K562 (cell line): ENCODE measurements around the gene SYNPO. TPM values are rescaled to one million over a fixed set of nuclear protein-coding genes. Genes with fewer than 3 reads are reported as not detected.
A peak's percentile ranks its signal among the peaks of the same experiment; 100 is the strongest.

Experiments
- ATAC-seq: fragments of 200-7000 bp; cut with Tn5 transposase; 3 replicates; pipeline ENCODE4 v1.9.1; 2020; ENCODE audit warnings: moderate library complexity
- BruUV-seq: library from RNA; stranded (reverse); fragments of 400-500 nt; replicated peaks from 2 replicates; lab custom pipeline; 2021; lab: Mats Ljungman, UMichigan
- CTCF ChIA-PET: fragments of 300-600 bp; formaldehyde crosslinking; extraction: SDS; loops from one replicate; lab custom pipeline; 2021; ENCODE audit warnings: low intra/inter-chr PET ratio; lab: Yijun Ruan, JAX
- POLR2A ChIA-PET: fragments of 300-600, 350-650 bp; sonication (Branson Sonifier 250); formaldehyde crosslinking; extraction: SDS; loops from one replicate; lab custom pipeline; 2021; ENCODE audit warnings: antibody characterized with exemption, inconsistent platforms; lab: Yijun Ruan, JAX
- DNase-seq, 4 experiments: peaks; one replicate each; pipeline versions ENCODE4 v3.0.0 to v3.0.0-alpha.2; 2011 to 2018; ENCODE audit warnings: low spot score in 3 of 4, mixed read lengths in 3 of 4; ENCODE audit errors: extremely low read depth in 1 of 4
- FAIRE-seq: peaks from 2 replicates; lab custom pipeline; 2011; peaks lifted over from hg19 to GRCh38; lab: Jason Lieb, UNC
- H2AFZ ChIP-seq: 2 replicates; pipeline ENCODE4 v1.6.0; 2011; ENCODE audit warnings: low read depth, low read length, control low read depth, inconsistent platforms
- H3K27ac ChIP-seq: fragments of 200-600 bp; 3 replicates; pipeline ENCODE4 v1.8.0; 2011; ENCODE audit warnings: low read depth, mild to moderate bottlenecking, control low read depth, inconsistent platforms, low read length, moderate library complexity, mixed read lengths; ENCODE audit errors: extremely low read depth
- H3K27me3 ChIP-seq, 2 experiments: fragments of 300-600 bp in 1 of 2; 2 replicates in 1 of 2; 3 replicates in 1 of 2; pipeline versions ENCODE4 v1.6.0 to v1.8.0; 2011; ENCODE audit warnings: inconsistent platforms in 2 of 2, low read length in 2 of 2, mild to moderate bottlenecking in 1 of 2, mixed read lengths in 1 of 2, moderate library complexity in 1 of 2; ENCODE audit not compliant: control insufficient read depth in 2 of 2, insufficient read depth in 2 of 2
- H3K36me3 ChIP-seq: fragments of 300-600 bp; 3 replicates; pipeline ENCODE4 v1.8.0; 2011; ENCODE audit warnings: mild to moderate bottlenecking, low read length, inconsistent platforms; ENCODE audit not compliant: control insufficient read depth, insufficient read depth
- H3K4me1 ChIP-seq, 2 experiments: fragments of 200-600 bp in 1 of 2; replicated peaks in 1 of 2; 2 replicates in 1 of 2; 3 replicates in 1 of 2; pipeline versions ENCODE4 v1.5.1 to v1.8.0; 2011; ENCODE audit warnings: inconsistent platforms in 2 of 2, low read length in 2 of 2, mild to moderate bottlenecking in 1 of 2, mixed read lengths in 1 of 2, moderate library complexity in 1 of 2; ENCODE audit not compliant: control insufficient read depth in 2 of 2, insufficient read depth in 2 of 2
- H3K4me2 ChIP-seq: 2 replicates; pipeline ENCODE4 v1.6.1; 2011; ENCODE audit warnings: low read length, control low read depth, inconsistent platforms, mixed read lengths; ENCODE audit not compliant: insufficient read depth
- H3K4me3 ChIP-seq: fragments of 200-600 bp; sonication (generic), shearing (Covaris generic); 2 replicates; pipeline ENCODE4 v1.5.1; 2016; ENCODE audit warnings: control low read depth, inconsistent platforms
- H3K79me2 ChIP-seq: fragments of 200-600 bp; 3 replicates; pipeline ENCODE4 v1.8.0; 2011; ENCODE audit warnings: low read length, inconsistent platforms; ENCODE audit not compliant: control insufficient read depth, insufficient read depth
- H3K9ac ChIP-seq, 2 experiments: 2 replicates each; pipeline versions ENCODE4 v1.6.0 to v1.6.1; 2011; ENCODE audit warnings: low read depth in 2 of 2, low read length in 2 of 2, control low read depth in 1 of 2, inconsistent platforms in 1 of 2, mild to moderate bottlenecking in 1 of 2, mixed read lengths in 1 of 2; ENCODE audit not compliant: insufficient read depth in 1 of 2
- H3K9me1 ChIP-seq: one replicate; pipeline ENCODE4 v1.6.0; 2011; ENCODE audit warnings: inconsistent platforms, mild to moderate bottlenecking, low read length, moderate library complexity; ENCODE audit not compliant: control insufficient read depth, insufficient read depth
- H3K9me3 ChIP-seq: replicated peaks from 2 replicates; pipeline ENCODE4 v1.5.1; 2011; ENCODE audit warnings: low read depth, low read length, inconsistent platforms; ENCODE audit not compliant: control insufficient read depth, insufficient read depth
- H4K20me1 ChIP-seq: replicated peaks from 2 replicates; pipeline ENCODE4 v1.6.1; 2011; ENCODE audit warnings: low read length, inconsistent platforms, mixed read lengths; ENCODE audit not compliant: control insufficient read depth, insufficient read depth
- CBFA2T2 ChIP-seq: fragments of 450-650 bp; conservative IDR thresholded peaks from 2 replicates; pipeline ENCODE4 v1.6.1; 2017; ENCODE audit warnings: mild to moderate bottlenecking
- ETV5 ChIP-seq: sonication (generic); formaldehyde crosslinking; IDR thresholded peaks from 2 replicates; pipeline ENCODE4 v1.4.0; 2020; ENCODE audit warnings: low read depth, mild to moderate bottlenecking, missing genetic modification reagents
- FOXA3 ChIP-seq, 2 experiments: fragments of 450-650 bp in 1 of 2; sonication (generic) in 1 of 2; formaldehyde crosslinking; IDR thresholded peaks in 1 of 2; conservative IDR thresholded peaks in 1 of 2; 2 replicates each; pipeline versions ENCODE4 v1.4.0 to v1.8.0; 2020 to 2022; ENCODE audit warnings: mild to moderate bottlenecking in 2 of 2, missing genetic modification reagents in 1 of 2
- GATAD2A ChIP-seq: fragments of 450-650 bp; IDR thresholded peaks from 2 replicates; pipeline ENCODE4 v1.6.1; 2017
- IFI16 ChIP-seq: fragments of 250-450 bp; sonication (Bioruptor Pico); IDR thresholded peaks from 2 replicates; pipeline ENCODE4 v2.1.2; 2022; ENCODE audit warnings: mild to moderate bottlenecking, inconsistent platforms
- RBM22 ChIP-seq: fragments of 200-400 bp; formaldehyde crosslinking; IDR thresholded peaks from 2 replicates; pipeline ENCODE4 v1.6.1; 2018; ENCODE audit warnings: low read length, low read depth; ENCODE audit not compliant: poor library complexity, severe bottlenecking
- SIN3A ChIP-seq, 2 experiments: fragments of 150-350 bp in 1 of 2; IDR thresholded peaks; 2 replicates each; pipeline ENCODE4 v1.6.1; 2011 to 2016; ENCODE audit warnings: borderline replicate concordance in 2 of 2, low read depth in 2 of 2, low read length in 2 of 2, mild to moderate bottlenecking in 2 of 2, moderate library complexity in 2 of 2; ENCODE audit not compliant: control insufficient read depth in 1 of 2
- XRCC4 ChIP-seq: IDR thresholded peaks from one replicate; pipeline ENCODE4 v1.6.1; 2011; ENCODE audit not compliant: insufficient read depth, insufficient read length; ENCODE audit errors: extremely low read depth
- ZNF316 ChIP-seq: fragments of 450-650 bp; IDR thresholded peaks from 2 replicates; pipeline ENCODE4 v1.6.1; 2016
- ZNF384 ChIP-seq: IDR thresholded peaks from 2 replicates; pipeline ENCODE4 v1.6.1; 2012; ENCODE audit warnings: low read depth, low read length, improper control_type of control experiment
- ZNF717 ChIP-seq: fragments of 250-450 bp; sonication (Bioruptor Pico); IDR thresholded peaks from 2 replicates; pipeline ENCODE4 v1.5.0; 2021
- ZNF75A ChIP-seq: fragments of 450-650 bp; formaldehyde crosslinking; IDR thresholded peaks from 2 replicates; pipeline ENCODE4 v1.4.0; 2020; ENCODE audit warnings: mild to moderate bottlenecking
- WGBS: fragments of 100-300 bp; shearing (Covaris generic); methylation state at CpG from one replicate; pipeline ENCODE4 v1.1.6; 2016; ENCODE audit warnings: low coverage, mixed read lengths; ENCODE audit not compliant: insufficient coverage; ENCODE audit errors: missing lambda C conversion rate; 5-methylcytosine and 5-hydroxymethylcytosine counted together
- in situ Hi-C: fragments of 300-500 bp; cut with MboI; formaldehyde crosslinking; loops from 4 replicates; pipeline ENCODE4 v1.15.0; 2018; ENCODE audit warnings: inconsistent platforms, mixed read lengths
- intact Hi-C: fragments of 100-400 bp; cut with micrococcal nuclease; formaldehyde crosslinking; loops from 2 replicates; pipeline ENCODE4 v1.14.2; 2022
- polyA plus RNA-seq, 8 experiments: library from polyadenylated mRNA; depleted of rRNA in 4 of 8; stranded (reverse) in 5 of 8; unstranded in 3 of 8; fragments of >200 nt; fragmentation: Nextera tagmentation in 2 of 8; fragmentation: Illumina TruSeq in 1 of 8; extraction: Ambion mirVana in 2 of 8; extraction: Trizol in 1 of 8; gene quantifications; 2 replicates each; pipeline versions ENCODE4 v1.2.1 to v1.2.3, GENCODE V29; 2011 to 2014; ENCODE audit warnings: inconsistent platforms in 1 of 8, missing spikeins in 1 of 8
- total RNA-seq, 7 experiments: library from RNA; depleted of rRNA in 6 of 7; stranded (reverse); fragments of >200 nt in 6 of 7; fragmentation: Illumina TruSeq in 2 of 7; extraction: Trizol in 2 of 7; gene quantifications; 2 replicates each; pipeline versions ENCODE4 v1.2.1 to v1.2.3, GENCODE V29; 2011 to 2021; ENCODE audit warnings: low replicate concordance in 1 of 7
- TF ChIP-seq, protein P1 (sequence below): fragments of 450-650 bp; IDR thresholded peaks from 2 replicates; pipeline ENCODE4 v1.6.1; 2016; ENCODE audit warnings: borderline replicate concordance
- TF ChIP-seq, protein P2 (sequence below): IDR thresholded peaks from 2 replicates; pipeline ENCODE4 v1.6.1; 2014; ENCODE audit warnings: antibody characterized with exemption
- TF ChIP-seq, protein P3 (sequence below): fragments of 150-350 bp; conservative IDR thresholded peaks from 2 replicates; pipeline ENCODE4 v1.6.1; 2014; ENCODE audit warnings: low read length

SYNPO gene
- total and polyA plus RNA-seq, 9 of the 15 experiments (the other 6 are each of a cell fraction or from before 2014, with no cell fraction given): 0.01 to 0.31 (median 0.03) TPM; not detected in 4

DNA sequence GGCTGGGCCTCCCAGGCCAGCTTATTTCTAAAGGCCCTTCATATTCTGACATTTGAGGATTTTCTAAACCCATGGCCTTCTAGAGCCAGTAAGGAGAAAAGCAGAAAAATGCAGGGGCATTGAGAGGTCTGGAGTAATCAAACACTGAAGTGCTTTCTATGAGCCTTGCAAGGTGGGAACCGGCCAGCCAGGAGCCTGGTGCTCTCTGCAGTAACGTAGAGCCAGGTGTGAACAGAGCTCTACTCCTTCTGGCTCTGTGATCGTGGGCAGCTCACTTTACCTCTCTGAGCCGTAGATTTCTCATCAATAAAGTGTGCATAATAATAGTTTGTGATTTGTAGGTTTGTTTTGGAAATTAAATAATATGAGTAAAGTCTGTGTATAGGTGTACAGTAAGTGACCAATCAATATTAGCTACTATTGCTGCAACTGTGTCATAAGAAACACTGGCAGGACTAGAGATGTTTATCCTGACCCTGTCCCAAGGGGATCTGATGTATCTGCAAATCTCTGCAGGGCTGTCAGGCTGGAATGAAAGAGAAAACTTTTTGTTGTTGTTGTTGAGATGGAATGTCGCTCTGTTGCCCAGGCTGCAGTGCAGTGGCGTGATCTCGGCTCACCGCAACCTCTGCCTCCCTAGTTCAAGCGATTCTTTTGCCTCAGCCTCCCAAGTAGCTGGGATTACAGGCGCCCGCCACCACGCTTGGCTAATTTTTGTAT, 2.7 kb downstream of the SYNPO start (continued):
- no peak for TF ChIP-seq SIN3A (IDR thresholded peaks at IDR 0.05; ENCODE audit: borderline replicate concordance in 2 of 2, control insufficient read depth in 1 of 2, low read depth in 2 of 2, low read length in 2 of 2)
- no peak for TF ChIP-seq ZNF717

DNA sequence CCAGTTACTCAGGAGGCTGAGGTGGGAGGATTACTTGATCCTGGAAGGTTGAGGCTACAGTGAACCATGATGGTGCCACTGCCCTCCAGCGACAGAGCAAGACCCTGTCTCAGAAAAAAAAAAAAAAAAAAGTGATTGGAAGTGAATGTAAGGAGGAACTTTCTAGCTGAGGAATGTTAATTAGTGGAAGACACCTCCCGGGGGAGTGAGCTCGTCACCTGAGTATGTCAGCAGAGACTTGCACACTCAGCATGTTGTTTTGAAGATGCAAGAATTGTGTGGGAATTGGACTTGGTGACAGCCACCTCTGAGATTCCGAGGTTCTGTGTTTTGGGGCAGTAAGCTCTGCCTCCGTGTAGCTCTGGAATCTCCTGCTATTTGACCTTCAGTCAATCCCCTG, 3.6 kb downstream of the SYNPO start:
- no peak for FAIRE-seq
- Histone ChIP-seq H3K27me3 (peaks cover 19 to 50% of the 10 kb centered on the region in 2 experiments; a peak in 4 of 5 replicates), H3K4me2 (no peak overlapping the region), H4K20me1 (peaks cover 16% of the 10 kb centered on the region), H3K27ac (no peak overlapping the region), H3K9me3 (no peaks in the 10 kb centered on the region), H3K4me3 (no peak overlapping the region), H3K79me2 (no peaks in the 10 kb centered on the region), H3K4me1 (peaks cover 18 to 21% of the 10 kb centered on the region in 2 experiments), H2AFZ (no peak overlapping the region), H3K9me1 (no peaks in the 10 kb centered on the region), H3K9ac (no peak overlapping the region), H3K36me3 (no peaks in the 10 kb centered on the region)
- CTCF ChIA-PET: no interaction called here
- WGBS: 2% methylated on average over 5 of the region's 5 CpGs
- no peak for DNase-seq
- POLR2A ChIA-PET: interaction anchor here (0.6 to 1.3 kb wide), 5 partner anchors 15 to 234 kb away, joined by 3 to 4 read pairs (median 3); no protein-coding TSS in a partner anchor
- no TSS peak for BruUV-seq
- in situ Hi-C loops (no loop called here), intact Hi-C loops (no loop called here)
- no peak for ATAC-seq
- TF ChIP-seq XRCC4 (no peak), RBM22 (no peak), IFI16 (CRISPR knock-in tag) (no peak), CBFA2T2 (no peak), ZNF384 (peak; percentile 49; the same call in 1 of the 2 replicates), GATAD2A (no peak), FOXA3 (CRISPR knock-in tag; conservative IDR thresholded peaks at IDR 0.05 in 1 of 2, IDR thresholded peaks at IDR 0.05 in 1 of 2) (no peak), ZNF75A (CRISPR knock-in tag) (no peak), ZNF316 (peak; percentile 66), ETV5 (CRISPR knock-in tag) (no peak)
- TF ChIP-seq, protein P1, sequence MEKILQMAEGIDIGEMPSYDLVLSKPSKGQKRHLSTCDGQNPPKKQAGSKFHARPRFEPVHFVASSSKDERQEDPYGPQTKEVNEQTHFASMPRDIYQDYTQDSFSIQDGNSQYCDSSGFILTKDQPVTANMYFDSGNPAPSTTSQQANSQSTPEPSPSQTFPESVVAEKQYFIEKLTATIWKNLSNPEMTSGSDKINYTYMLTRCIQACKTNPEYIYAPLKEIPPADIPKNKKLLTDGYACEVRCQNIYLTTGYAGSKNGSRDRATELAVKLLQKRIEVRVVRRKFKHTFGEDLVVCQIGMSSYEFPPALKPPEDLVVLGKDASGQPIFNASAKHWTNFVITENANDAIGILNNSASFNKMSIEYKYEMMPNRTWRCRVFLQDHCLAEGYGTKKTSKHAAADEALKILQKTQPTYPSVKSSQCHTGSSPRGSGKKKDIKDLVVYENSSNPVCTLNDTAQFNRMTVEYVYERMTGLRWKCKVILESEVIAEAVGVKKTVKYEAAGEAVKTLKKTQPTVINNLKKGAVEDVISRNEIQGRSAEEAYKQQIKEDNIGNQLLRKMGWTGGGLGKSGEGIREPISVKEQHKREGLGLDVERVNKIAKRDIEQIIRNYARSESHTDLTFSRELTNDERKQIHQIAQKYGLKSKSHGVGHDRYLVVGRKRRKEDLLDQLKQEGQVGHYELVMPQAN: no peak
- TF ChIP-seq, protein P2, sequence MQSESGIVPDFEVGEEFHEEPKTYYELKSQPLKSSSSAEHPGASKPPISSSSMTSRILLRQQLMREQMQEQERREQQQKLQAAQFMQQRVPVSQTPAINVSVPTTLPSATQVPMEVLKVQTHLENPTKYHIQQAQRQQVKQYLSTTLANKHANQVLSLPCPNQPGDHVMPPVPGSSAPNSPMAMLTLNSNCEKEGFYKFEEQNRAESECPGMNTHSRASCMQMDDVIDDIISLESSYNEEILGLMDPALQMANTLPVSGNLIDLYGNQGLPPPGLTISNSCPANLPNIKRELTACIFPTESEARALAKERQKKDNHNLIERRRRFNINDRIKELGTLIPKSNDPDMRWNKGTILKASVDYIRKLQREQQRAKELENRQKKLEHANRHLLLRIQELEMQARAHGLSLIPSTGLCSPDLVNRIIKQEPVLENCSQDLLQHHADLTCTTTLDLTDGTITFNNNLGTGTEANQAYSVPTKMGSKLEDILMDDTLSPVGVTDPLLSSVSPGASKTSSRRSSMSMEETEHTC: no peak
- TF ChIP-seq, protein P3, sequence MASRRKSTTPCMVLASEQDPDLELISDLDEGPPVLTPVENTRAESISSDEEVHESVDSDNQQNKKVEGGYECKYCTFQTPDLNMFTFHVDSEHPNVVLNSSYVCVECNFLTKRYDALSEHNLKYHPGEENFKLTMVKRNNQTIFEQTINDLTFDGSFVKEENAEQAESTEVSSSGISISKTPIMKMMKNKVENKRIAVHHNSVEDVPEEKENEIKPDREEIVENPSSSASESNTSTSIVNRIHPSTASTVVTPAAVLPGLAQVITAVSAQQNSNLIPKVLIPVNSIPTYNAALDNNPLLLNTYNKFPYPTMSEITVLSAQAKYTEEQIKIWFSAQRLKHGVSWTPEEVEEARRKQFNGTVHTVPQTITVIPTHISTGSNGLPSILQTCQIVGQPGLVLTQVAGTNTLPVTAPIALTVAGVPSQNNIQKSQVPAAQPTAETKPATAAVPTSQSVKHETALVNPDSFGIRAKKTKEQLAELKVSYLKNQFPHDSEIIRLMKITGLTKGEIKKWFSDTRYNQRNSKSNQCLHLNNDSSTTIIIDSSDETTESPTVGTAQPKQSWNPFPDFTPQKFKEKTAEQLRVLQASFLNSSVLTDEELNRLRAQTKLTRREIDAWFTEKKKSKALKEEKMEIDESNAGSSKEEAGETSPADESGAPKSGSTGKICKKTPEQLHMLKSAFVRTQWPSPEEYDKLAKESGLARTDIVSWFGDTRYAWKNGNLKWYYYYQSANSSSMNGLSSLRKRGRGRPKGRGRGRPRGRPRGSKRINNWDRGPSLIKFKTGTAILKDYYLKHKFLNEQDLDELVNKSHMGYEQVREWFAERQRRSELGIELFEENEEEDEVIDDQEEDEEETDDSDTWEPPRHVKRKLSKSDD: no peak
